HepG2 (cell line): ENCODE results near the gene BCAS4. TPM values are rescaled to one million over a fixed set of nuclear protein-coding genes. Genes with fewer than 3 reads are reported as not detected.

Experiments used
- AGO2 ChIP-seq: fragments of 200-400 bp; formaldehyde crosslinking; optimal IDR thresholded peaks from 2 replicates; pipeline ENCODE3; 2017; ENCODE audit warnings: mild to moderate bottlenecking, low read depth, low read length, moderate library complexity
- ETV6 ChIP-seq: sonication (generic); formaldehyde crosslinking; conservative IDR thresholded peaks from 2 replicates; pipeline ENCODE4 v1.4.0; 2020; ENCODE audit warnings: missing genetic modification reagents
- TOPORS ChIP-seq: sonication (generic); formaldehyde crosslinking; IDR thresholded peaks from 2 replicates; pipeline ENCODE4 v1.8.0; 2023; ENCODE audit warnings: mild to moderate bottlenecking, missing genetic modification reagents
- ZFP90 ChIP-seq: sonication (generic); formaldehyde crosslinking; IDR thresholded peaks from 2 replicates; pipeline ENCODE4 v1.8.0; 2022; ENCODE audit warnings: missing genetic modification reagents, mild to moderate bottlenecking, inconsistent platforms, borderline replicate concordance
- ZMAT3 ChIP-seq: sonication (generic); formaldehyde crosslinking; conservative IDR thresholded peaks from 2 replicates; pipeline ENCODE4 v1.7.0; 2021; ENCODE audit warnings: missing genetic modification reagents
- ZNF230 ChIP-seq: sonication (generic); formaldehyde crosslinking; IDR thresholded peaks from 2 replicates; pipeline ENCODE4 v1.4.0; 2020; ENCODE audit warnings: mild to moderate bottlenecking, missing genetic modification reagents
- ZNF292 ChIP-seq: sonication (generic); formaldehyde crosslinking; IDR thresholded peaks from 2 replicates; pipeline ENCODE4 v1.8.1; 2022; ENCODE audit warnings: mild to moderate bottlenecking, low read depth, missing genetic modification reagents, borderline replicate concordance
- ZNF598 ChIP-seq: sonication (generic); formaldehyde crosslinking; IDR thresholded peaks from 2 replicates; pipeline ENCODE4 v1.5.1; 2020; ENCODE audit warnings: mild to moderate bottlenecking, missing genetic modification reagents, borderline replicate concordance
- polyA plus RNA-seq, 8 experiments: library from polyadenylated mRNA; depleted of rRNA in 3 of 8; stranded (reverse) in 7 of 8; unstranded in 1 of 8; fragments of >200 nt; fragmentation: Illumina TruSeq in 4 of 8; extraction: Trizol in 4 of 8; gene quantifications; 2 replicates each; pipeline versions ENCODE4 v1.2.1 to v1.2.3, GENCODE V29; 2011 to 2016; ENCODE audit warnings: low read depth in 4 of 8, missing spikeins in 1 of 8, mixed read lengths in 1 of 8; ENCODE audit not compliant: insufficient read depth in 1 of 8
- total RNA-seq, 5 experiments: library from RNA; depleted of rRNA; stranded (reverse); fragments of >200 nt; fragmentation: Illumina TruSeq; extraction: Trizol; gene quantifications; 2 replicates each; pipeline ENCODE4 v1.2.3, GENCODE V29; 2016; ENCODE audit warnings: low read depth in 1 of 5
- TF ChIP-seq, protein P1 (sequence below): sonication (generic); formaldehyde crosslinking; IDR thresholded peaks from 2 replicates; pipeline ENCODE4 v1.4.0; 2020; ENCODE audit warnings: missing genetic modification reagents
- TF ChIP-seq, protein P2 (sequence below): sonication (generic); formaldehyde crosslinking; IDR thresholded peaks from 2 replicates; pipeline ENCODE4 v1.4.0; 2020; ENCODE audit warnings: mild to moderate bottlenecking, missing genetic modification reagents
- TF ChIP-seq, protein P3 (sequence below): sonication (generic); IDR thresholded peaks from 2 replicates; pipeline ENCODE4 v1.6.1; 2016; ENCODE audit warnings: low read depth, borderline replicate concordance
- TF ChIP-seq, protein P4 (sequence below): sonication (generic); formaldehyde crosslinking; conservative IDR thresholded peaks from 2 replicates; pipeline ENCODE4 v1.4.0; 2020; ENCODE audit warnings: missing genetic modification reagents
- TF ChIP-seq, protein P5 (sequence below): sonication (generic); formaldehyde crosslinking; IDR thresholded peaks from 2 replicates; pipeline ENCODE4; 2020; ENCODE audit warnings: missing genetic modification reagents, mild to moderate bottlenecking, borderline replicate concordance
- TF ChIP-seq, protein P6 (sequence below): sonication (generic); formaldehyde crosslinking; IDR thresholded peaks from 2 replicates; pipeline ENCODE4 v1.4.0; 2020; ENCODE audit warnings: missing genetic modification reagents
- TF ChIP-seq, protein P7 (sequence below): sonication (generic); formaldehyde crosslinking; IDR thresholded peaks from 2 replicates; pipeline ENCODE4 v1.8.1; 2023; ENCODE audit warnings: missing genetic modification reagents, inconsistent platforms, borderline replicate concordance

BCAS4 gene
- total and polyA plus RNA-seq, 2 of the 13 experiments (the other 11 are each of a cell fraction or from before 2014, with no cell fraction given), result 7.2 to 8.0 TPM

DNA sequence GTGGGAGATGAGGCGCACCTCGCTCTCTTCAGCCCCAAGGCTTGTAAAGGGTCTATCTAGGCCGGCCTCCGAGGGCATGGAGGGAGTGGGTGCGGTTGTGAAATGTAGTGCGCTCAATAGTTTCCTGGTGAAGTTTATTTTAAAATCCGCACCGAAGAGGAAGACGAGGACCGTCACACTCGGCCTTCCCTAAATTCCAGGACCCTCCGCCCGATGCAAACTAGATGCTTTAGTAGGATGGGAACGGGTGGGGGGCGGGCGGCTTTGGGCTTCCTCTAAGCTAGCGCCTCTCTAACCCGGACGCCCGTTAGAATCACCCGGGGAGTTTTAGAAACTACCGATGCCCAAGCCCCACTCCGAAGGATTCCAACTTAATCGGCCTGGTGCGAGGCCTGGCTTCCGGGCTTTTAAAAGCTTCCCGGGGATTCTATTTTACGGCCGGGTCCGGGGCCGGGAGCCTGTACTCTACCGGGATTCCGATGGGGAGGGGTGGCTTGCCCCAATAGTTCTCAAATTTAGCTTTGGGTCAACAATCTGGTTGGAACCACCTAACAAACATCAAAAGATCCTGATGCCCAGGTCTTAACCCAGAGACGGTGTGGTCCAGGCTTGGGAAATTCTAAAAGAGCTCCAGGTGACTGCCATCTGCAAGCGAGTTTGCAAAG lies 548 bp upstream of the BCAS4 start (continued):
- TF ChIP-seq, protein P1, sequence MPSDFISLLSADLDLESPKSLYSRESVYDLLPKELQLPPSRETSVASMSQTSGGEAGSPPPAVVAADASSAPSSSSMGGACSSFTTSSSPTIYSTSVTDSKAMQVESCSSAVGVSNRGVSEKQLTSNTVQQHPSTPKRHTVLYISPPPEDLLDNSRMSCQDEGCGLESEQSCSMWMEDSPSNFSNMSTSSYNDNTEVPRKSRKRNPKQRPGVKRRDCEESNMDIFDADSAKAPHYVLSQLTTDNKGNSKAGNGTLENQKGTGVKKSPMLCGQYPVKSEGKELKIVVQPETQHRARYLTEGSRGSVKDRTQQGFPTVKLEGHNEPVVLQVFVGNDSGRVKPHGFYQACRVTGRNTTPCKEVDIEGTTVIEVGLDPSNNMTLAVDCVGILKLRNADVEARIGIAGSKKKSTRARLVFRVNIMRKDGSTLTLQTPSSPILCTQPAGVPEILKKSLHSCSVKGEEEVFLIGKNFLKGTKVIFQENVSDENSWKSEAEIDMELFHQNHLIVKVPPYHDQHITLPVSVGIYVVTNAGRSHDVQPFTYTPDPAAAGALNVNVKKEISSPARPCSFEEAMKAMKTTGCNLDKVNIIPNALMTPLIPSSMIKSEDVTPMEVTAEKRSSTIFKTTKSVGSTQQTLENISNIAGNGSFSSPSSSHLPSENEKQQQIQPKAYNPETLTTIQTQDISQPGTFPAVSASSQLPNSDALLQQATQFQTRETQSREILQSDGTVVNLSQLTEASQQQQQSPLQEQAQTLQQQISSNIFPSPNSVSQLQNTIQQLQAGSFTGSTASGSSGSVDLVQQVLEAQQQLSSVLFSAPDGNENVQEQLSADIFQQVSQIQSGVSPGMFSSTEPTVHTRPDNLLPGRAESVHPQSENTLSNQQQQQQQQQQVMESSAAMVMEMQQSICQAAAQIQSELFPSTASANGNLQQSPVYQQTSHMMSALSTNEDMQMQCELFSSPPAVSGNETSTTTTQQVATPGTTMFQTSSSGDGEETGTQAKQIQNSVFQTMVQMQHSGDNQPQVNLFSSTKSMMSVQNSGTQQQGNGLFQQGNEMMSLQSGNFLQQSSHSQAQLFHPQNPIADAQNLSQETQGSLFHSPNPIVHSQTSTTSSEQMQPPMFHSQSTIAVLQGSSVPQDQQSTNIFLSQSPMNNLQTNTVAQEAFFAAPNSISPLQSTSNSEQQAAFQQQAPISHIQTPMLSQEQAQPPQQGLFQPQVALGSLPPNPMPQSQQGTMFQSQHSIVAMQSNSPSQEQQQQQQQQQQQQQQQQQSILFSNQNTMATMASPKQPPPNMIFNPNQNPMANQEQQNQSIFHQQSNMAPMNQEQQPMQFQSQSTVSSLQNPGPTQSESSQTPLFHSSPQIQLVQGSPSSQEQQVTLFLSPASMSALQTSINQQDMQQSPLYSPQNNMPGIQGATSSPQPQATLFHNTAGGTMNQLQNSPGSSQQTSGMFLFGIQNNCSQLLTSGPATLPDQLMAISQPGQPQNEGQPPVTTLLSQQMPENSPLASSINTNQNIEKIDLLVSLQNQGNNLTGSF (CRISPR knock-in tag), result no peak
- TF ChIP-seq ETV6 (CRISPR knock-in tag), result no peak
- no peak for TF ChIP-seq ZNF598 (CRISPR knock-in tag)
- no peak for TF ChIP-seq TOPORS (CRISPR knock-in tag)
- TF ChIP-seq, protein P2, sequence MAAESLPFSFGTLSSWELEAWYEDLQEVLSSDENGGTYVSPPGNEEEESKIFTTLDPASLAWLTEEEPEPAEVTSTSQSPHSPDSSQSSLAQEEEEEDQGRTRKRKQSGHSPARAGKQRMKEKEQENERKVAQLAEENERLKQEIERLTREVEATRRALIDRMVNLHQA, result no peak
- TF ChIP-seq, protein P3, sequence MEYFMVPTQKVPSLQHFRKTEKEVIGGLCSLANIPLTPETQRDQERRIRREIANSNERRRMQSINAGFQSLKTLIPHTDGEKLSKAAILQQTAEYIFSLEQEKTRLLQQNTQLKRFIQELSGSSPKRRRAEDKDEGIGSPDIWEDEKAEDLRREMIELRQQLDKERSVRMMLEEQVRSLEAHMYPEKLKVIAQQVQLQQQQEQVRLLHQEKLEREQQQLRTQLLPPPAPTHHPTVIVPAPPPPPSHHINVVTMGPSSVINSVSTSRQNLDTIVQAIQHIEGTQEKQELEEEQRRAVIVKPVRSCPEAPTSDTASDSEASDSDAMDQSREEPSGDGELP, result 0 out of 2 replicates have a peak, but pooled peaks have one; percentile 41
- TF ChIP-seq ZMAT3 (CRISPR knock-in tag), result 0 out of 2 replicates have a peak, but pooled peaks have one; percentile 29
- TF ChIP-seq ZNF230 (CRISPR knock-in tag), result no peak
- TF ChIP-seq, protein P4, sequence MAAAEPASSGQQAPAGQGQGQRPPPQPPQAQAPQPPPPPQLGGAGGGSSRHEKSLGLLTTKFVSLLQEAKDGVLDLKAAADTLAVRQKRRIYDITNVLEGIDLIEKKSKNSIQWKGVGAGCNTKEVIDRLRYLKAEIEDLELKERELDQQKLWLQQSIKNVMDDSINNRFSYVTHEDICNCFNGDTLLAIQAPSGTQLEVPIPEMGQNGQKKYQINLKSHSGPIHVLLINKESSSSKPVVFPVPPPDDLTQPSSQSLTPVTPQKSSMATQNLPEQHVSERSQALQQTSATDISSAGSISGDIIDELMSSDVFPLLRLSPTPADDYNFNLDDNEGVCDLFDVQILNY (CRISPR knock-in tag), result no peak
- TF ChIP-seq, protein P5, sequence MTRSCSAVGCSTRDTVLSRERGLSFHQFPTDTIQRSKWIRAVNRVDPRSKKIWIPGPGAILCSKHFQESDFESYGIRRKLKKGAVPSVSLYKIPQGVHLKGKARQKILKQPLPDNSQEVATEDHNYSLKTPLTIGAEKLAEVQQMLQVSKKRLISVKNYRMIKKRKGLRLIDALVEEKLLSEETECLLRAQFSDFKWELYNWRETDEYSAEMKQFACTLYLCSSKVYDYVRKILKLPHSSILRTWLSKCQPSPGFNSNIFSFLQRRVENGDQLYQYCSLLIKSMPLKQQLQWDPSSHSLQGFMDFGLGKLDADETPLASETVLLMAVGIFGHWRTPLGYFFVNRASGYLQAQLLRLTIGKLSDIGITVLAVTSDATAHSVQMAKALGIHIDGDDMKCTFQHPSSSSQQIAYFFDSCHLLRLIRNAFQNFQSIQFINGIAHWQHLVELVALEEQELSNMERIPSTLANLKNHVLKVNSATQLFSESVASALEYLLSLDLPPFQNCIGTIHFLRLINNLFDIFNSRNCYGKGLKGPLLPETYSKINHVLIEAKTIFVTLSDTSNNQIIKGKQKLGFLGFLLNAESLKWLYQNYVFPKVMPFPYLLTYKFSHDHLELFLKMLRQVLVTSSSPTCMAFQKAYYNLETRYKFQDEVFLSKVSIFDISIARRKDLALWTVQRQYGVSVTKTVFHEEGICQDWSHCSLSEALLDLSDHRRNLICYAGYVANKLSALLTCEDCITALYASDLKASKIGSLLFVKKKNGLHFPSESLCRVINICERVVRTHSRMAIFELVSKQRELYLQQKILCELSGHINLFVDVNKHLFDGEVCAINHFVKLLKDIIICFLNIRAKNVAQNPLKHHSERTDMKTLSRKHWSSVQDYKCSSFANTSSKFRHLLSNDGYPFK, result 0 out of 2 replicates have a peak, but pooled peaks have one; percentile 7
- TF ChIP-seq ZNF292 (CRISPR knock-in tag), result no peak
- no peak for TF ChIP-seq AGO2
- TF ChIP-seq ZFP90, result 0 out of 2 replicates have a peak, but pooled peaks have one; percentile 9
- TF ChIP-seq, protein P6, sequence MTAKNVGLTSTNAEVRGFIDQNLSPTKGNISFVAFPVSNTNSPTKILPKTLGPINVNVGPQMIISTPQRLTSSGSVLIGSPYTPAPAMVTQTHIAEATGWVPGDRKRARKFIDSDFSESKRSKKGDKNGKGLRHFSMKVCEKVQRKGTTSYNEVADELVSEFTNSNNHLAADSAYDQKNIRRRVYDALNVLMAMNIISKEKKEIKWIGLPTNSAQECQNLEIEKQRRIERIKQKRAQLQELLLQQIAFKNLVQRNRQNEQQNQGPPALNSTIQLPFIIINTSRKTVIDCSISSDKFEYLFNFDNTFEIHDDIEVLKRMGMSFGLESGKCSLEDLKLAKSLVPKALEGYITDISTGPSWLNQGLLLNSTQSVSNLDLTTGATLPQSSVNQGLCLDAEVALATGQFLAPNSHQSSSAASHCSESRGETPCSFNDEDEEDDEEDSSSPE, result no peak
- TF ChIP-seq, protein P7, sequence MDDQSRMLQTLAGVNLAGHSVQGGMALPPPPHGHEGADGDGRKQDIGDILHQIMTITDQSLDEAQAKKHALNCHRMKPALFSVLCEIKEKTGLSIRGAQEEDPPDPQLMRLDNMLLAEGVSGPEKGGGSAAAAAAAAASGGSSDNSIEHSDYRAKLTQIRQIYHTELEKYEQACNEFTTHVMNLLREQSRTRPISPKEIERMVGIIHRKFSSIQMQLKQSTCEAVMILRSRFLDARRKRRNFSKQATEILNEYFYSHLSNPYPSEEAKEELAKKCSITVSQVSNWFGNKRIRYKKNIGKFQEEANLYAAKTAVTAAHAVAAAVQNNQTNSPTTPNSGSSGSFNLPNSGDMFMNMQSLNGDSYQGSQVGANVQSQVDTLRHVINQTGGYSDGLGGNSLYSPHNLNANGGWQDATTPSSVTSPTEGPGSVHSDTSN (CRISPR knock-in tag), result no peak
